CD4-positive, alpha-beta T cell (primary cell): ENCODE data around the gene SCAF1. TPM values are rescaled to one million over a fixed set of nuclear protein-coding genes. Genes with fewer than 3 reads are reported as not detected.

ENCODE experiments used
- ATAC-seq: fragments of 200-7000 bp; cut with Tn5 transposase; one replicate; pipeline ENCODE4 v1.10.0; 2022; ENCODE audit warnings: mild to moderate bottlenecking; ENCODE audit not compliant: poor library complexity
- CTCF ChIA-PET: fragments of 350-600 bp; sonication (Branson Sonifier 250); formaldehyde crosslinking; loops from one replicate; lab custom pipeline; 2021; ENCODE audit warnings: antibody characterized with exemption, inconsistent platforms; lab: Charles Lee
- POLR2A ChIA-PET: fragments of 350-600 bp; sonication (Branson Sonifier 250); formaldehyde crosslinking; loops from one replicate; lab custom pipeline; 2021; ENCODE audit warnings: antibody characterized with exemption, inconsistent platforms; lab: Charles Lee
- DNase-seq, 14 experiments: peaks; one replicate each; pipeline ENCODE4 v3.0.0-alpha.2; 2013 to 2020; ENCODE audit warnings: mixed read lengths in 2 of 14
- H3K27ac ChIP-seq, 2 donors: one replicate each; pipeline versions ENCODE4 v1.5.1 to v1.7.0; 2013; ENCODE audit warnings: low read length in 2 of 2, low read depth in 1 of 2, mild to moderate bottlenecking in 1 of 2
- H3K27me3 ChIP-seq, 2 experiments: 1 replicate in 1 of 2; 2 replicates in 1 of 2; pipeline versions ENCODE4 v1.6.1 to v1.7.0; 2013; ENCODE audit warnings: low read length in 2 of 2, control low read depth in 1 of 2, mild to moderate bottlenecking in 1 of 2, moderate library complexity in 1 of 2; ENCODE audit not compliant: insufficient read depth in 2 of 2, control insufficient read depth in 1 of 2
- H3K36me3 ChIP-seq: one replicate; pipeline ENCODE4 v1.6.1; 2013; ENCODE audit warnings: low read length, control low read depth; ENCODE audit not compliant: insufficient read depth
- H3K4me1 ChIP-seq: one replicate; pipeline ENCODE4 v1.6.1; 2013; ENCODE audit warnings: low read length, control low read depth; ENCODE audit not compliant: insufficient read depth
- H3K4me3 ChIP-seq: one replicate; pipeline ENCODE4 v1.5.1; 2013; ENCODE audit warnings: mild to moderate bottlenecking, low read length, moderate library complexity
- H3K9me3 ChIP-seq, 2 experiments: 1 replicate in 1 of 2; 2 replicates in 1 of 2; pipeline versions ENCODE4 v1.6.1 to v1.7.0; 2013; ENCODE audit warnings: low read length in 2 of 2, mild to moderate bottlenecking in 2 of 2, control low read depth in 1 of 2, moderate library complexity in 1 of 2; ENCODE audit not compliant: control insufficient read depth in 1 of 2, insufficient read depth in 1 of 2
- H3K27ac Mint-ChIP-seq: one replicate; pipeline ENCODE4 v1.8.0; 2020; ENCODE audit warnings: mixed read lengths
- H3K27me3 Mint-ChIP-seq: one replicate; pipeline ENCODE4 v1.8.0; 2021; ENCODE audit warnings: mixed read lengths
- H3K36me3 Mint-ChIP-seq: one replicate; pipeline ENCODE4 v1.8.0; 2021; ENCODE audit warnings: low read depth, mixed read lengths
- H3K4me1 Mint-ChIP-seq: one replicate; pipeline ENCODE4 v1.8.0; 2021; ENCODE audit warnings: low read depth, mixed read lengths
- H3K4me3 Mint-ChIP-seq: one replicate; pipeline ENCODE4 v1.8.0; 2020; ENCODE audit warnings: mild to moderate bottlenecking, mixed read lengths
- H3K9me3 Mint-ChIP-seq: one replicate; pipeline ENCODE4 v1.8.0; 2020; ENCODE audit warnings: mixed read lengths
- CTCF ChIP-seq: fragments of 200-600 bp; IDR thresholded peaks from one replicate; pipeline ENCODE4 v1.8.0; 2022; ENCODE audit warnings: antibody characterized with exemption, mild to moderate bottlenecking
- intact Hi-C, 2 experiments: fragments of 100-400 bp; cut with DNase I in 1 of 2; cut with micrococcal nuclease in 1 of 2; formaldehyde crosslinking; loops; one replicate each; pipeline versions ENCODE4 v1.15.1 to v1.9.0; 2023 to 2025; cut with DNase I, micrococcal nuclease
- total RNA-seq, 174 experiments: library from RNA in 2 of 174; stranded (reverse) in 2 of 174; gene quantifications; one replicate each; pipeline ENCODE4 v1.2.3 and lab custom pipeline; 2021 to 2026

SCAF1 gene
- total RNA-seq, 2 experiments from 2014 or later: 30.6 to 34.8 TPM

GRCh38 chr19:49654581-49654980 lies 12.6 kb downstream of the SCAF1 start:
- no peaks in the 10 kb centered on the region for H3K27me3 Mint-ChIP-seq
- TF ChIP-seq CTCF: no peak
- Histone ChIP-seq H3K27ac (no peak overlapping the region), H3K27me3 (no peaks in the 10 kb centered on the region), H3K36me3 (peaks cover 83% of the 10 kb centered on the region), H3K4me1 (peaks cover 14% of the 10 kb centered on the region), H3K4me3 (no peak overlapping the region), H3K9me3 (no peaks in the 10 kb centered on the region)
- H3K9me3 Mint-ChIP-seq: no peaks in the 10 kb centered on the region
- ChIA-PET POLR2A (interaction anchor here (1.8 to 2.1 kb wide), 2 partner anchors 10 to 14 kb away, joined by 5 to 8 read pairs; partner anchors contain the start of genes BCL2L12, IRF3 and RRAS), CTCF (no interaction called here)
- no peaks in the 10 kb centered on the region for H3K4me1 Mint-ChIP-seq
- DNase-seq: no peak
- ATAC-seq: no peak
- intact Hi-C loops: no loop called here
- peaks cover 68% of the 10 kb centered on the region for H3K36me3 Mint-ChIP-seq
- H3K27ac Mint-ChIP-seq: no peak overlapping the region
- H3K4me3 Mint-ChIP-seq: no peak overlapping the region

GRCh38 chr19:49655570-49656455 lies 13.8 kb downstream of the SCAF1 start:
- no peaks in the 10 kb centered on the region for H3K27me3 ChIP-seq
- H3K4me3 ChIP-seq: no peak overlapping the region
- DNase-seq (no peak), ATAC-seq (no peak)
- peaks cover 82% of the 10 kb centered on the region for H3K36me3 ChIP-seq
- ChIA-PET POLR2A (interaction anchor here (0.5 to 2.1 kb wide), 3 partner anchors 9 to 52 kb away, joined by 3 to 8 read pairs (median 5); partner anchors contain the start of genes BCL2L12, IRF3 and RRAS), CTCF (interaction anchor here (1.3 kb wide), 1 partner anchor 16 kb away, joined by 3 read pairs; no protein-coding TSS in a partner anchor)
- no peaks in the 10 kb centered on the region for H3K27me3 Mint-ChIP-seq
- intact Hi-C loops: no loop called here
- no peak overlapping the region for H3K27ac ChIP-seq
- H3K4me1 Mint-ChIP-seq: no peaks in the 10 kb centered on the region
- no peaks in the 10 kb centered on the region for H3K9me3 Mint-ChIP-seq
- no peak overlapping the region for H3K4me3 Mint-ChIP-seq
- H3K27ac Mint-ChIP-seq: no peak overlapping the region
- H3K36me3 Mint-ChIP-seq: peaks cover 70% of the 10 kb centered on the region
- peaks cover 15% of the 10 kb centered on the region for H3K4me1 ChIP-seq
- no peaks in the 10 kb centered on the region for H3K9me3 ChIP-seq
- TF ChIP-seq CTCF: no peak

DNA sequence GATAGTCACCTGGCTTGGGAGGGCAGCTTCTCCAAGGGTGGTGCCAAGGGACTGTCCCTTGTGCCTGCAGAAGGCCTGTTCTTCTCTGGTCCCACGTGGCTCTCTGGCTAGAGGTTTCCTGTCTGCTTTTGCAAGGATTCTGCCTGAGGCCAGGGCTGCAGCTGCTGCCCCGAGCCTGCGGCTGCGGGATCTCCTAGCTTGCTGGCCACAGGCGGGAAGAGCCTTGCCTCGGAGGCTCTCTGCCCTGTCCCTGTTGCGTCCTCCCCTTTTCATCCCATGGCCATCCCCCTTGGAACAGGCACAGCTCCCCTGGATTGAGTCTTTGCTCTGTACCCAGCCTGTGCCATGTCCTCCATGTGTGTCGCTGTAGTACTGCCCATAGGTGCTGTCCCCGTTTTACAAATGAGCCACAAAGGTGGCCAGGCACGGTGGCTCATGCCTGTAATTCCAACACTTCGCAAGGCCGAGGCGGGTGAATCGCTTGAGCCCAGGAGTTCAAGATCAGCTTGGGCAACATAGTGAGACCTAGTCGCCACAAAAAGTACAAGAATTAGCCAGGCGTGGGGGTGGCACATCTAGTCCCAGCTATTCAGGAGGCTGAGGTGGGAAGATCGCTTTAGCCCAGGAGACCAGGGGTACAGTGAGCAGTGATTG lies 14.6 kb downstream of the SCAF1 start:
- POLR2A ChIA-PET: interaction anchor here (2.1 kb wide), 1 partner anchor 8 kb away, joined by 8 read pairs; the partner anchor contains the start of genes BCL2L12 and IRF3
- TF ChIP-seq CTCF: no peak
- Histone ChIP-seq H3K4me3 (no peak overlapping the region), H3K9me3 (no peaks in the 10 kb centered on the region), H3K36me3 (peaks cover 85% of the 10 kb centered on the region), H3K27me3 (no peaks in the 10 kb centered on the region), H3K27ac (no peak overlapping the region), H3K4me1 (peaks cover 18% of the 10 kb centered on the region)
- DNase-seq (no peak), ATAC-seq (no peak)
- Mint-ChIP-seq H3K9me3 (no peaks in the 10 kb centered on the region), H3K36me3 (peaks cover 70% of the 10 kb centered on the region), H3K4me3 (no peak overlapping the region), H3K27ac (no peak overlapping the region), H3K27me3 (no peaks in the 10 kb centered on the region), H3K4me1 (no peaks in the 10 kb centered on the region)
- CTCF ChIA-PET: interaction anchor here (1.3 kb wide), 1 partner anchor 16 kb away, joined by 3 read pairs; no protein-coding TSS in a partner anchor
- intact Hi-C loops: no loop called here
